ENCODE data around the gene RALGPS1. TPM values are rescaled to one million over a fixed set of nuclear protein-coding genes. Genes with fewer than 3 reads are reported as not detected.

RALGPS1 gene
- total RNA-seq, 1 donor from 2014 or later, result 30.7 TPM

GRCh38 chr9:127058645-127059021 is 144.1 kb downstream of the RALGPS1 start:
- TF ChIP-seq EZH2 (IDR thresholded peaks at IDR 0.05), result no peak
- no peak for TF ChIP-seq EZH2phosphoT487 (IDR thresholded peaks at IDR 0.05)
- TF ChIP-seq CTCF (IDR thresholded peaks at IDR 0.05), result no peak
- Mint-ChIP-seq H3K27ac (no peak overlapping the region), H3K4me1 (peaks cover 7% of the 10 kb centered on the region), H3K27me3 (ENCODE audit: insufficient read depth, low read depth) (no peaks in the 10 kb centered on the region), H3K9me3 (no peaks in the 10 kb centered on the region), H3K4me3 (no peak overlapping the region), H3K36me3 (peaks cover 2% of the 10 kb centered on the region)
- Histone ChIP-seq H3K4me2 (no peak overlapping the region), H3F3A (ENCODE audit: low read depth) (no peaks in the 10 kb centered on the region), H3K4me1 (peaks cover 3% of the 10 kb centered on the region), H3K36me3 (no peaks in the 10 kb centered on the region), H3K9me3 (ENCODE audit: low read depth) (no peaks in the 10 kb centered on the region), H3K9ac (no peak overlapping the region), H3K27ac (no peak overlapping the region), H3K27me3 (no peaks in the 10 kb centered on the region), H4K20me1 (ENCODE audit: low read depth) (no peaks in the 10 kb centered on the region), H2AFZ (replicated peaks) (no peak overlapping the region), H3K4me3 (no peak overlapping the region), H3K79me2 (ENCODE audit: low read depth) (no peaks in the 10 kb centered on the region)
- no peak for DNase-seq (ENCODE audit: low spot score)

- no peak overlapping the region for H3K9ac ChIP-seq
- no peaks in the 10 kb centered on the region for H3K27me3 Mint-ChIP-seq (ENCODE audit: insufficient read depth, low read depth)
- no peaks in the 10 kb centered on the region for H3K36me3 ChIP-seq
- H3K4me3 Mint-ChIP-seq, result no peak overlapping the region
- no peaks in the 10 kb centered on the region for H3K9me3 Mint-ChIP-seq
- H3K4me1 ChIP-seq, result peaks cover 3% of the 10 kb centered on the region
- DNase-seq (ENCODE audit: low spot score), result no peak
- no peak overlapping the region for H3K27ac ChIP-seq
- no peak overlapping the region for H3K4me2 ChIP-seq
- H3K79me2 ChIP-seq (ENCODE audit: low read depth), result no peaks in the 10 kb centered on the region
- H3F3A ChIP-seq (ENCODE audit: low read depth), result no peaks in the 10 kb centered on the region
- H3K9me3 ChIP-seq (ENCODE audit: low read depth), result no peaks in the 10 kb centered on the region
- H3K4me1 Mint-ChIP-seq, result peaks cover 7% of the 10 kb centered on the region
- no peak overlapping the region for H3K4me3 ChIP-seq
- TF ChIP-seq CTCF (IDR thresholded peaks at IDR 0.05) (no peak), EZH2phosphoT487 (IDR thresholded peaks at IDR 0.05) (no peak), EZH2 (IDR thresholded peaks at IDR 0.05) (no peak)
- no peak overlapping the region for H3K27ac Mint-ChIP-seq
- no peak overlapping the region for H2AFZ ChIP-seq (replicated peaks)
- H4K20me1 ChIP-seq (ENCODE audit: low read depth), result no peaks in the 10 kb centered on the region
- no peaks in the 10 kb centered on the region for H3K27me3 ChIP-seq
- peaks cover 2% of the 10 kb centered on the region for H3K36me3 Mint-ChIP-seq
Observed at GRCh38 chr9:127059030-127059429, 144.4 kb downstream of the RALGPS1 start.

DNA sequence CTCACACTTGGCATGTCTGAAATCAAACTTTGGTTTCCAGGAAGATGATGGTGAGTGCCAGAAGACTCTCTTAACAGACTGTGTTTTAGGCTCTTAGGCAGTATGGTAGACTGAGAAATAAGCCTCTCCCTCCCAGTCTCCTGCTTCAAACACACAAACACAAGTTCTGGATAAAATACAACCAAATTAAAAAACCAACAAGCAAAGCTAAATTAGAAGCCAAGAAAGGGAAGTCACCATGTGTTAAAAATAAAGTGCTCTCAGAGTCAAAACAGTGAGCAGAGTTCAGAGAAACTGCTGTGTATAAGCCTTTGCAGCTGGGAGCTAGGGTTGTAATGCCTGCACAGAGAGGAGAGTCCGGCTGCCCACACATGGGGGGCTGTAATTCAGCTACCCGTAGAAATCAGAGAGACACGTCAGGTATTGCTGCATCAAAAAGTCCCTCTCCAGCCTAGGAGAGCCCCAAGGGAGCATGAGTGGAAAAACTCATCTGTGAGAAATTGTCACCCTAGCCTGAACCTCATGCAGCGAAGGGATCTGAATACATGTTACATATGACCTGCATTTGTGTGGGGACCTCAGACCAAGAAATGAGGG is 145.3 kb downstream of the RALGPS1 start:
- Histone ChIP-seq H3K9me3 (ENCODE audit: low read depth) (no peaks in the 10 kb centered on the region), H3F3A (ENCODE audit: low read depth) (no peaks in the 10 kb centered on the region), H3K4me3 (no peak overlapping the region), H3K36me3 (no peaks in the 10 kb centered on the region), H3K4me1 (peaks cover 3% of the 10 kb centered on the region), H3K27me3 (no peaks in the 10 kb centered on the region), H2AFZ (replicated peaks) (no peak overlapping the region), H3K9ac (no peak overlapping the region), H3K79me2 (ENCODE audit: low read depth) (no peaks in the 10 kb centered on the region), H3K4me2 (no peak overlapping the region), H3K27ac (no peak overlapping the region), H4K20me1 (ENCODE audit: low read depth) (no peaks in the 10 kb centered on the region)
- Mint-ChIP-seq H3K27ac (no peak overlapping the region), H3K4me3 (no peak overlapping the region), H3K4me1 (peaks cover 7% of the 10 kb centered on the region), H3K27me3 (ENCODE audit: insufficient read depth, low read depth) (no peaks in the 10 kb centered on the region), H3K36me3 (peaks cover 2% of the 10 kb centered on the region), H3K9me3 (no peaks in the 10 kb centered on the region)
- no peak for DNase-seq (ENCODE audit: low spot score)
- TF ChIP-seq EZH2 (IDR thresholded peaks at IDR 0.05) (no peak), EZH2phosphoT487 (IDR thresholded peaks at IDR 0.05) (no peak), CTCF (IDR thresholded peaks at IDR 0.05) (no peak)
